Activated CD4-positive, alpha-beta memory T cell treated with anti-CD3 and anti-CD28 coated beads for 36 hours (primary cell): ENCODE results near the gene MYH15. TPM values are rescaled to one million over a fixed set of nuclear protein-coding genes. Genes with fewer than 3 reads are reported as not detected.
A peak's percentile ranks its signal among the peaks of the same experiment; 100 is the strongest.

Experiments used
- CTCF ChIA-PET: fragments of 350-600 bp; sonication (Branson Sonifier 250); formaldehyde crosslinking; loops from one replicate; lab custom pipeline; 2021; ENCODE audit warnings: antibody characterized with exemption, inconsistent platforms; lab: Charles Lee
- POLR2A ChIA-PET: fragments of 350-600 bp; sonication (Branson Sonifier 250); formaldehyde crosslinking; loops from one replicate; lab custom pipeline; 2021; ENCODE audit warnings: antibody characterized with exemption; lab: Charles Lee
- DNase-seq: peaks from one replicate; pipeline ENCODE4 v3.0.0-alpha.2; 2020
- H3K27ac Mint-ChIP-seq: one replicate; pipeline ENCODE4 v1.8.0; 2021; ENCODE audit warnings: mixed read lengths
- H3K27me3 Mint-ChIP-seq: one replicate; pipeline ENCODE4 v1.8.0; 2021; ENCODE audit warnings: mixed read lengths
- H3K36me3 Mint-ChIP-seq: one replicate; pipeline ENCODE4 v1.8.0; 2021; ENCODE audit warnings: mixed read lengths
- H3K4me1 Mint-ChIP-seq: one replicate; pipeline ENCODE4 v1.8.0; 2021; ENCODE audit warnings: low read depth, mixed read lengths
- H3K4me3 Mint-ChIP-seq: one replicate; pipeline ENCODE4 v1.8.0; 2021; ENCODE audit warnings: mild to moderate bottlenecking, mixed read lengths
- H3K9me3 Mint-ChIP-seq: one replicate; pipeline ENCODE4 v1.8.0; 2021; ENCODE audit warnings: mixed read lengths
- intact Hi-C: fragments of 100-400 bp; cut with micrococcal nuclease; formaldehyde crosslinking; loops from one replicate; pipeline ENCODE4 v1.15.1; 2023
- total RNA-seq, 2 experiments: library from RNA; stranded (reverse); gene quantifications; one replicate each; pipeline ENCODE4 v1.2.3, GENCODE V29; 2021

MYH15 gene
- total RNA-seq, 2 experiments from 2014 or later, result 0.12 to 0.17 TPM

- ChIA-PET CTCF (interaction anchor here (0.5 kb wide), 1 partner anchor 9 kb away, joined by 3 read pairs; no protein-coding TSS in a partner anchor), POLR2A (interaction anchor here (0.6 kb wide), 1 partner anchor 15 kb away, joined by 4 read pairs; no protein-coding TSS in a partner anchor)
- intact Hi-C loops, result no loop called here
- no peaks in the 10 kb centered on the region for H3K4me1 Mint-ChIP-seq
- DNase-seq, result no peak
- H3K27ac Mint-ChIP-seq, result no peak overlapping the region
- no peaks in the 10 kb centered on the region for H3K36me3 Mint-ChIP-seq
- no peaks in the 10 kb centered on the region for H3K9me3 Mint-ChIP-seq
- H3K4me3 Mint-ChIP-seq, result no peak overlapping the region
- no peaks in the 10 kb centered on the region for H3K27me3 Mint-ChIP-seq
Observed at GRCh38 chr3:108505811-108506210, 4.6 kb downstream of the MYH15 start.

DNA sequence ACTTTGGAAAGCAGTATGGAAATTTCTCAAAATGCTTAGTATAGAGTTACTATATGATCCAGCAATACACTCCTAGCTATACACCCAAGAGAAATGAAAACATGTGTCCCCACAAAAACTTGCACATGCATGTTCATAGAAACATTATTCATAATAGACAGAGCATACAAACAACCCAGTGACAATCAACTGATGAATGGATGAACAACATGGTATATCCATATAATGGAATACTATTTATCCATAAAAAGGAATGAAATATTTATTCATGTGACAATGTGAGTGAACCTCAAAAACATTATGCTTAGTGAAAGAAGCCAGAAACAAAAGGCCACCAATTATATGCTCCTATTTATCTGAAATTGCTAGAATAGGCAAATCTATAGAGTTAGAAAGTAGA lies 6.7 kb downstream of the MYH15 start:
- CTCF ChIA-PET, result no interaction called here
- Mint-ChIP-seq H3K4me1 (no peaks in the 10 kb centered on the region), H3K27ac (no peak overlapping the region), H3K4me3 (no peak overlapping the region), H3K9me3 (no peaks in the 10 kb centered on the region), H3K36me3 (no peaks in the 10 kb centered on the region), H3K27me3 (no peaks in the 10 kb centered on the region)
- DNase-seq, result no peak
- POLR2A ChIA-PET, result no interaction called here
- intact Hi-C loops, result no loop called here

DNA sequence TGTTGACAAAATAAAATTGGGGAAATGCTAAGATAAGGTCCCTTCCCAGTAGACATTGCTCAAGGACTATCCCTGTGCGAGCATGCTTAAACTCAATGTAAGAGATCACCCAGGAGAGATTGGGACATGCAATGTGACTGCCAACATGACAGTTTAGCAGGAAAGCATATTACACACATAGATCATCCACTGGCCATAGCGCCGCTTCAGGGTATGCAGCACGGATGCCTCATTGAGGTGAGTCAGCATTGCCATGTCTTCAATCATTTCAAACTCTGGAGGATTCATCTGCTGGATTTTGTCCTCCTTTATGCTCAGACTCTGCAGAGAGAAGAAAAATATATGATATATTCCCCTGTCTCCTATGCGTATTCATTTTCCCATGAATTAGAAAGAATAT lies 8.9 kb downstream of the MYH15 start:
- no peaks in the 10 kb centered on the region for H3K9me3 Mint-ChIP-seq
- intact Hi-C loops, result no loop called here
- no peak overlapping the region for H3K27ac Mint-ChIP-seq
- POLR2A ChIA-PET, result no interaction called here
- CTCF ChIA-PET, result no interaction called here
- no peaks in the 10 kb centered on the region for H3K4me1 Mint-ChIP-seq
- H3K4me3 Mint-ChIP-seq, result no peak overlapping the region
- no peaks in the 10 kb centered on the region for H3K36me3 Mint-ChIP-seq
- no peak for DNase-seq
- H3K27me3 Mint-ChIP-seq, result no peaks in the 10 kb centered on the region

DNA sequence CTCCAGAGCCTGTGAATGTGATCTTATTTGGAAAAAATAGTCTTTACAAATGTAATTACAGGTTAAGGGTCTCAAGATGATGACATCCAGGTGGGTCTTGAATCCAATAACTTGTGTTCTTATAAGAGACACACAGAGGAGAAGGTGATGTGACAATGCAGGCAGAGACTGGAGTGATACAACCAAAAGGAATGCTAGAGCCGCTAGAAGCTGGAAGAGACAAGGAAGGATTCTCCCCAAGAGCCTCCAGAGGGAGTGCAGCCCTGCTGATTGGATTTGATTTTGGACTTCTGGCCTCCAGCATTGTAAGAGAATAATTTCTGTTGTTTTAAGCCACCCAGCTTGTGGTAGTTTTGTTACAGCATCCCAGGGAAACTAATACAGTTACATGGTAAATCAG lies 9.7 kb downstream of the MYH15 start:
- H3K36me3 Mint-ChIP-seq, result no peaks in the 10 kb centered on the region
- H3K9me3 Mint-ChIP-seq, result no peaks in the 10 kb centered on the region
- no peaks in the 10 kb centered on the region for H3K27me3 Mint-ChIP-seq
- no peak overlapping the region for H3K27ac Mint-ChIP-seq
- intact Hi-C loops, result no loop called here
- DNase-seq, result no peak
- no peaks in the 10 kb centered on the region for H3K4me1 Mint-ChIP-seq
- CTCF ChIA-PET, result no interaction called here
- POLR2A ChIA-PET, result no interaction called here
- H3K4me3 Mint-ChIP-seq, result no peak overlapping the region

DNA sequence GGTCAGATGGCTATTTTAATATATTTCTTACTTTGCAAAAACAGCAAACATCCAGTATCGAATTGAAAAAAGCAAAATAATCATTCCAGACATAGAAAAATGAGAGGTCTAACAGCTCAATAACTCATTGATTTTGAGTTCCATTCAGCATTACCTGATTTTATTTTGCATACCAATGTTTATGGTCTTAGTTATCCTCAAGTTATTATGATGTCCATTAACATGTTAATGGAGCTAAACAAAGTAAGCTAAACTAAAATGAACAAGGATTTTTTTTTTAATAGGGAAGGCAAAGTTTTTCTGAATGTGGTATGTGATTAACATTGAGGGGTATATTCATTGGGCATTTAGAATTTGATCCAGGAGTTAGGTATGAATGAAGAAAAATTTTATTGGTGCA lies 13.1 kb downstream of the MYH15 start:
- no peaks in the 10 kb centered on the region for H3K4me1 Mint-ChIP-seq
- H3K9me3 Mint-ChIP-seq, result no peaks in the 10 kb centered on the region
- H3K27me3 Mint-ChIP-seq, result no peaks in the 10 kb centered on the region
- intact Hi-C loops, result no loop called here
- H3K4me3 Mint-ChIP-seq, result no peak overlapping the region
- ChIA-PET POLR2A (no interaction called here), CTCF (interaction anchor here (0.6 to 1.1 kb wide), 4 partner anchors 8 to 938 kb away, joined by 3 to 4 read pairs (median 3); no protein-coding TSS in a partner anchor)
- DNase-seq, result no peak
- H3K36me3 Mint-ChIP-seq, result no peaks in the 10 kb centered on the region
- H3K27ac Mint-ChIP-seq, result no peak overlapping the region

DNA sequence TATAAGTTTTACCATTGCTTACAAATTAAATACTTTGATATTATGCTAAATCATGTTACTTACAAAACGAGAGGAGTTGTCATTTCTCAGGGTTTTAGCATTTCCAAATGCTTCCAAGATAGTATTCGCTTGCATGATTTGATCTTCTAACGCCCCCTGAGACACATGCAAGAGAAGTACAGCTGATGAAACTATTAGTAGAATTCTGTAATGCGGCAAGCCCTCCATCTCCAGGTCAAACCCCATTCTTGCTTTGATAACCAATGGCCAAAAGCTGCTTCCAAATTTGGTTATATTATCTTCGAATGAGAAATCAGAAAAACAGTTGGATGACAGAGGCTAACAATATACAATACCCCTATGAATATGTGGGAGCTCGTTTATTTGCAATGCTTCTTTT lies 14.7 kb downstream of the MYH15 start:
- H3K36me3 Mint-ChIP-seq, result no peaks in the 10 kb centered on the region
- no peaks in the 10 kb centered on the region for H3K9me3 Mint-ChIP-seq
- DNase-seq, result no peak
- intact Hi-C loops, result no loop called here
- no peak overlapping the region for H3K4me3 Mint-ChIP-seq
- no peak overlapping the region for H3K27ac Mint-ChIP-seq
- H3K4me1 Mint-ChIP-seq, result no peaks in the 10 kb centered on the region
- ChIA-PET POLR2A (interaction anchor here (0.6 kb wide), 1 partner anchor 277 kb away, joined by 3 read pairs; no protein-coding TSS in a partner anchor), CTCF (interaction anchor here (0.9 kb wide), 1 partner anchor 56 kb away, joined by 3 read pairs; no protein-coding TSS in a partner anchor)
- no peaks in the 10 kb centered on the region for H3K27me3 Mint-ChIP-seq

DNA sequence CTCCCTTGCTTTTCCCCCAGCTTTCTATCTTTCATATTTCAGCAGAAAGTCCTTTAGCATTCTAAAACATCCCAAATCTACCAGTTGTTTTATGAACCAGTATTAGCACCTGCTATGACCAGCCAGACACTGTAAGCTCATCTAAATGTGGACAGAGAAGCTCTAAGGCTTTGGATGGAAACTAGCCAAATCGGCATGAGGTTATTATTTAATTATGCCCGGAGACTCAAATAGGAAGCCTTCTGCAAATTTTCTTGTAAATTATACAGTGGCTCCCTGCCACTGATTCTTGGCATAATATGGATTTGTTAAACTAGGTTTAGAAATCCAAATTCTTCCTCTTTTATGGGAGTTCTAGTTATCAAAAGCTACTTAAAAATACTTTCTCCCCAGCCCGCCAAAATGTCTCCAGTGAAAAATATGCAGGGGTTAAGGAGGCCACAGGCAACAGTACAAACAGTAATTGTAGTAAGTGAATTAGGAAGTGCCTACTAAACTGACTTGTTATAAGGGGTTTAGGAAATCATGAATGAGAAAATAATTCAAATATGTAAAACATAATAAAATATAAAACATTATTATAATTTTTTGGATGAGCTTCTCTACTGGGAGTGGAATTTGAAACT lies 15.4 kb downstream of the MYH15 start:
- intact Hi-C loops, result loop anchor here (5.0 kb wide), 1 partner anchor 587 kb away; no protein-coding TSS in a partner anchor
- Mint-ChIP-seq H3K27ac (no peak overlapping the region), H3K27me3 (no peaks in the 10 kb centered on the region), H3K36me3 (no peaks in the 10 kb centered on the region), H3K4me3 (no peak overlapping the region), H3K9me3 (no peaks in the 10 kb centered on the region), H3K4me1 (no peaks in the 10 kb centered on the region)
- DNase-seq, result no peak
- CTCF ChIA-PET, result interaction anchor here (1.0 to 1.5 kb wide), 2 partner anchors 17 to 568 kb away, joined by 3 read pairs; no protein-coding TSS in a partner anchor
- POLR2A ChIA-PET, result no interaction called here

DNA sequence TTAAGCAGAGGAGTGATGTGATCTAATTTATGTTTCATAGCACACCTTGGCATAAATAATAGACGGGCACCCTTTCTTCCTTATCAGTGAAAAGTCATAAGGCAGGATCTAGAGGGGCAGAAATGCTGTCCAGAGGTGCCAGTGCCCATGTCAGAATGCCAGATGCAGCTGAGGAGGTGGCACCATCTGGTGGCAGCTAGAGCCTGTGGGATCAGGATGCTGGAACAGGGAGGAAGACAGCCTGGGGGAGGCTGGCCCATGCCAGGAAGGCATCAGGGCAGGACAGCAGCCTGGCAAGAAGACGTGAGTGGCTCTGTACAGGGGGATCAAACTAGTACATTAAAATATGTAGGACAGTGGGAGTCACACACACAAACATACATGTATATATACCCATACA lies 16.5 kb downstream of the MYH15 start:
- POLR2A ChIA-PET, result no interaction called here
- Mint-ChIP-seq H3K27me3 (no peaks in the 10 kb centered on the region), H3K36me3 (no peaks in the 10 kb centered on the region), H3K27ac (no peak overlapping the region), H3K4me3 (no peak overlapping the region), H3K9me3 (no peaks in the 10 kb centered on the region), H3K4me1 (peaks cover 4% of the 10 kb centered on the region)
- CTCF ChIA-PET, result interaction anchor here (0.5 to 1.5 kb wide), 3 partner anchors 16 to 567 kb away, joined by 3 read pairs; no protein-coding TSS in a partner anchor
- peak; percentile 21 for DNase-seq
- intact Hi-C loops, result loop anchor here (5.0 kb wide), 1 partner anchor 588 kb away; no protein-coding TSS in a partner anchor

DNA sequence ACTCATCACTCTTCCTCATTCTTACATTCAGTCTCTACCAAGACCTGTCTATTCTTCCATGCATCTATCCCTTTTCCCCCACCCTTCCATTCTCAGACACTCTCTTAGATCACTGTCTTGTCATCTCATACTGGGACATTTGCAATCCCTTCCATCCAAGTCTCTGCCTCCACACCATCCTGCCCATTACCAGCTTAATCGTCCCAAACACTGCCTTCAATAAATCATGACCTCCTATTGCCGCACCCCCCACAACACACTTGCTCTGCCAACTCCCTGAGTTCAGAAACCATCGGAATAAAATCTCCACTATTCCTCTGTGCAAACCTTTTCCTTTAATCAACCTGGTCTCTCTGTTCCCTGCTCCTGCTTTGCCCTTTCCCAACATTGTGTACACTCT lies 18.9 kb downstream of the MYH15 start:
- POLR2A ChIA-PET, result no interaction called here
- H3K4me3 Mint-ChIP-seq, result no peak overlapping the region
- H3K36me3 Mint-ChIP-seq, result no peaks in the 10 kb centered on the region
- intact Hi-C loops, result loop anchor here (5.0 kb wide), 1 partner anchor 591 kb away; no protein-coding TSS in a partner anchor
- CTCF ChIA-PET, result interaction anchor here (0.9 to 7.2 kb wide), 5 partner anchors 12 to 422 kb away, joined by 3 to 73 read pairs (median 5); no protein-coding TSS in a partner anchor
- peaks cover 4% of the 10 kb centered on the region for H3K4me1 Mint-ChIP-seq
- H3K27ac Mint-ChIP-seq, result no peak overlapping the region
- no peaks in the 10 kb centered on the region for H3K9me3 Mint-ChIP-seq
- no peaks in the 10 kb centered on the region for H3K27me3 Mint-ChIP-seq
- DNase-seq, result no peak

GRCh38 chr3:108489776-108490175 lies 20.6 kb downstream of the MYH15 start:
- peaks cover 4% of the 10 kb centered on the region for H3K4me1 Mint-ChIP-seq
- no peak overlapping the region for H3K27ac Mint-ChIP-seq
- H3K36me3 Mint-ChIP-seq, result no peaks in the 10 kb centered on the region
- H3K27me3 Mint-ChIP-seq, result no peaks in the 10 kb centered on the region
- POLR2A ChIA-PET, result no interaction called here
- no peaks in the 10 kb centered on the region for H3K9me3 Mint-ChIP-seq
- no peak overlapping the region for H3K4me3 Mint-ChIP-seq
- CTCF ChIA-PET, result interaction anchor here (0.7 to 7.2 kb wide), 12 partner anchors 8 to 593 kb away, joined by 3 to 73 read pairs (median 3); no protein-coding TSS in a partner anchor
- intact Hi-C loops, result loop anchor here (1.0 to 5.0 kb wide), 5 partner anchors 63 to 593 kb away; no protein-coding TSS in a partner anchor
- peak; percentile 12 for DNase-seq

DNA sequence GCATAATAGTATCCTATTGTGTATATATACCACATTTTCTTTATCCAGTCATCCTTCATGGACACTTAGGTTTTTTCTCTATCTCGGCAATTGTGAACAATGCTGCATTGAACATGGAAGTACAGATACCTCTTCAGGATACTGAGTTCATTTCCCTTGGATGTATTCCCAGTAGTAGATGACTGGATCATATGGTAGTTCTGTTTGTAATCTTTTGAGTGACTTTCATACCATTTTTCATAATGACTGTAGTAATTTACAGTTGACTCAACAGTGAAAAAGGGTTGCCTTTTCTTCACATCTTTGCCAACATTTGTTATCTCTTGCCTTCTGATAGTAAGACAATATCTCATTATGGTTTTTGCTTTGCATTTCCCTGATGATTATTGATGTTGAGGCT lies 21.8 kb downstream of the MYH15 start:
- CTCF ChIA-PET, result interaction anchor here (0.7 to 7.2 kb wide), 9 partner anchors 11 to 1392 kb away, joined by 3 to 73 read pairs (median 4); no protein-coding TSS in a partner anchor
- Mint-ChIP-seq H3K27ac (no peak overlapping the region), H3K4me1 (peaks cover 4% of the 10 kb centered on the region), H3K9me3 (no peaks in the 10 kb centered on the region), H3K27me3 (no peaks in the 10 kb centered on the region), H3K36me3 (no peaks in the 10 kb centered on the region), H3K4me3 (no peak overlapping the region)
- no peak for DNase-seq
- POLR2A ChIA-PET, result no interaction called here
- intact Hi-C loops, result loop anchor here (1.0 kb wide), 4 partner anchors 64 to 427 kb away; no protein-coding TSS in a partner anchor

DNA sequence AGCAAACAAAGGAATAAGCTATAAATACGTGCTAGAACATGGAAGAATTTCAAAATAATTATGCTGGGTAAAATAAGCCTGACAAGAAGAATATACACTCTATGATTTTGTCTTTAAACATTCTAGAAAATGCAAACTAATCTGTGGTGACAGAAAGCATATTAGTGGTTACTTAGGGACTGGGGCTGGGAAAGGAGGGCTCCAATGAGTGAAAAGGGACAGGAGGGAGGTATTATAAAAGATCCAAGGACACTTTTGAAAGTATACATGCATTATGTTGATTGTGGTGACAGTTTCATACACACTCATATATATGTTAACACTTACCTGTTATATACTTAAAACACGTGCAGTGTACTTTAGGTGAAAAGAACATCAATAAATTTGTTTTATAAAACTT lies 23.0 kb downstream of the MYH15 start:
- H3K4me1 Mint-ChIP-seq, result peaks cover 4% of the 10 kb centered on the region
- H3K27ac Mint-ChIP-seq, result no peak overlapping the region
- no peak overlapping the region for H3K4me3 Mint-ChIP-seq
- intact Hi-C loops, result no loop called here
- no peaks in the 10 kb centered on the region for H3K27me3 Mint-ChIP-seq
- CTCF ChIA-PET, result interaction anchor here (0.6 to 7.2 kb wide), 6 partner anchors 10 to 537 kb away, joined by 3 to 73 read pairs (median 5); no protein-coding TSS in a partner anchor
- no peak for DNase-seq
- POLR2A ChIA-PET, result no interaction called here
- no peaks in the 10 kb centered on the region for H3K36me3 Mint-ChIP-seq
- H3K9me3 Mint-ChIP-seq, result no peaks in the 10 kb centered on the region
